HG03060 (cell line): ENCODE data around the gene EIF4B.

Experiments
- ATAC-seq: cut with Tn5 transposase; IDR thresholded peaks from one replicate; pipeline ENCODE4 v1.9.1; 2021; ENCODE audit warnings: low read depth, moderate number of reproducible peaks; ENCODE audit not compliant: unreplicated experiment

EIF4B gene

GRCh38 chr12:53044896-53045695 is 38.8 kb downstream of the EIF4B start:
- no peak for ATAC-seq

GRCh38 chr12:53045696-53046045 is 39.4 kb downstream of the EIF4B start:
- ATAC-seq: no peak

GRCh38 chr12:53046655-53047220 is 40.5 kb downstream of the EIF4B start:
- no peak for ATAC-seq

- ATAC-seq: no peak
Observed at GRCh38 chr12:53047221-53048032, 41.2 kb downstream of the EIF4B start.

GRCh38 chr12:53048033-53048779 is 42.0 kb downstream of the EIF4B start:
- ATAC-seq: no peak

GRCh38 chr12:53048780-53049401 is 42.6 kb downstream of the EIF4B start:
- ATAC-seq: no peak

GRCh38 chr12:53049571-53050318 is 43.5 kb downstream of the EIF4B start, which contains the start of gene TNS2:
Gene TNS2 (plus strand): TSS chr12:53050065. CDS start chr12:53050186, 121 bp downstream.
- no peak for ATAC-seq

- no peak for ATAC-seq
Observed at GRCh38 chr12:53050426-53051057, 44.3 kb downstream of the EIF4B start.

- no peak for ATAC-seq
Observed at GRCh38 chr12:53051058-53051880, 45.0 kb downstream of the EIF4B start.

GRCh38 chr12:53051881-53052412 is 45.7 kb downstream of the EIF4B start:
- ATAC-seq: no peak

GRCh38 chr12:53052419-53053217 is 46.4 kb downstream of the EIF4B start:
- no peak for ATAC-seq

GRCh38 chr12:53053218-53054111 is 47.2 kb downstream of the EIF4B start:
- no peak for ATAC-seq

- ATAC-seq: peak; percentile 59
Observed at GRCh38 chr12:53054112-53054878, 48.0 kb downstream of the EIF4B start.

- ATAC-seq: no peak
Observed at GRCh38 chr12:53055471-53056266, 49.4 kb downstream of the EIF4B start.

GRCh38 chr12:53056296-53056695 is 50.0 kb downstream of the EIF4B start:
- ATAC-seq: no peak
